ENCODE data around the gene STK32A. TPM values are rescaled to one million over a fixed set of nuclear protein-coding genes. Genes with fewer than 3 reads are reported as not detected.

STK32A gene
- total and polyA plus RNA-seq, 8 donors: 2.3 to 22.5 (median 5.2) TPM

DNA sequence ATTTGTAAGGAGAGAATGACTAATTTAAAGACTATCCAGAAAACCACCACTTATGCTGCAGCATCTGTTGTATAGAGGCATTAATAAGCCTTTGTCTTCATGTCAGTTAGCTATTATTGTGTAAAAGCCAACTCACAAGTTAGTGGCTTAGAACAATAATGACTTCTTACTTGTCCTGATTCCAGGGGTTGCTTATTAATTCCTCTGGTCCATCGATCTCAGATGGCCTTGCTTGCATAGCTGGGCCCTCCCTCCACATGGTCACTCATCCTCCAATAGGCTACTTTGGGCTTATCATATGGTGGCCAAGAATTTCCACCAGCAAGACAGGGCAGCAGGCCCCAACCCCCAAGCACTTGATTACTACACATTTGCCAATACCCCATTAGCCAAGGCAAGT lies 44.5 kb upstream of the STK32A start:
- ATAC-seq: no peak
- H3K27me3 ChIP-seq: peaks cover 0 to 5% of the 10 kb centered on the region in 2 donors
- H3K9me3 ChIP-seq: no peaks in the 10 kb centered on the region
- intact Hi-C loops (cut with DNase I): no loop called here
- no peaks in the 10 kb centered on the region for H3K4me1 ChIP-seq
- TF ChIP-seq, protein P1, sequence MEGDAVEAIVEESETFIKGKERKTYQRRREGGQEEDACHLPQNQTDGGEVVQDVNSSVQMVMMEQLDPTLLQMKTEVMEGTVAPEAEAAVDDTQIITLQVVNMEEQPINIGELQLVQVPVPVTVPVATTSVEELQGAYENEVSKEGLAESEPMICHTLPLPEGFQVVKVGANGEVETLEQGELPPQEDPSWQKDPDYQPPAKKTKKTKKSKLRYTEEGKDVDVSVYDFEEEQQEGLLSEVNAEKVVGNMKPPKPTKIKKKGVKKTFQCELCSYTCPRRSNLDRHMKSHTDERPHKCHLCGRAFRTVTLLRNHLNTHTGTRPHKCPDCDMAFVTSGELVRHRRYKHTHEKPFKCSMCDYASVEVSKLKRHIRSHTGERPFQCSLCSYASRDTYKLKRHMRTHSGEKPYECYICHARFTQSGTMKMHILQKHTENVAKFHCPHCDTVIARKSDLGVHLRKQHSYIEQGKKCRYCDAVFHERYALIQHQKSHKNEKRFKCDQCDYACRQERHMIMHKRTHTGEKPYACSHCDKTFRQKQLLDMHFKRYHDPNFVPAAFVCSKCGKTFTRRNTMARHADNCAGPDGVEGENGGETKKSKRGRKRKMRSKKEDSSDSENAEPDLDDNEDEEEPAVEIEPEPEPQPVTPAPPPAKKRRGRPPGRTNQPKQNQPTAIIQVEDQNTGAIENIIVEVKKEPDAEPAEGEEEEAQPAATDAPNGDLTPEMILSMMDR (IDR thresholded peaks at IDR 0.05): no peak
- no peaks in the 10 kb centered on the region for H3K36me3 ChIP-seq
- H3K4me3 ChIP-seq: no peak overlapping the region
- DNase-seq: no peak
- H3K27ac ChIP-seq: no peak overlapping the region

DNA sequence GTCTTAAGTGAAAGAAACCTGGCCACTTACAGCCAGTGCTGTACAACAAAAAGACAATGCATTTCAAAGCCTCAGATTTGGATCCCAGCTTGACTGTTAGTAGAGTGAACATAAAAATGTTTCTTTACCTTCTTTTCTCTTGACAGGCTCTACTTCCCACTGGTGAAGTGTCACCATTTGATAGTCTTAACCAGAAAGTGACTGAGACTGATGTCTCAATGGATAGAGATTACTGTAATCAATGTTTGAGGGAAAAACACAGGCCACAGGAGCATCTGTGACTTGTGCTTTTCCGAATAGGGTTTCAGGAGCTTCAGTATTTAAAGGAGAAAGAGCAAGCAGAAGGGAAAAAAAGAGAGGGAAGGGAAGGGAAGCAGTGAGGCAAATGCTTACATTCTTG lies 41.7 kb upstream of the STK32A start:
- no peak for DNase-seq
- no peaks in the 10 kb centered on the region for H3K36me3 ChIP-seq
- no peaks in the 10 kb centered on the region for H3K4me1 ChIP-seq
- TF ChIP-seq, protein P1 (IDR thresholded peaks at IDR 0.05): no peak
- no peaks in the 10 kb centered on the region for H3K9me3 ChIP-seq
- no peak overlapping the region for H3K4me3 ChIP-seq
- no peak for ATAC-seq
- no peak overlapping the region for H3K27ac ChIP-seq
- H3K27me3 ChIP-seq: peaks cover 0 to 5% of the 10 kb centered on the region in 2 donors
- intact Hi-C loops (cut with DNase I): no loop called here

DNA sequence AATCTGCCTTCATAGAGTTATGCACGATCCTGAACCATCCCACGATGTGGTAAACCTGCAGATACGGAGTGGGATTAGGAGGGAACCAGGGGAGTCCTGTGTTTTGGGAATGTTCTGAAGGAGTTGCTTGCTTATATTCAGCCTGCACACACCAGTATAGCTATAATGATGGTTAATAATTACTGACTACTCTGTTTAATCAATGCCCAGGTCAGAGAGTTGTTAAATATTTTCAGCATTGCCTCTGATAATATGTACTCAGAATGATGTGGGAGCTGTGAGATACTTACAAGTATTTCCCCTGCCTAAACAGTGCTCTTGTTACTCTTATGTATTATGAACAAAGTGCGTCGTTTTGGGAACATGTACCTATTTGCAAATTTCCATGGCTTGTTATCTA lies 34.8 kb upstream of the STK32A start:
- H3K4me3 ChIP-seq: no peak overlapping the region
- no peaks in the 10 kb centered on the region for H3K36me3 ChIP-seq
- DNase-seq (no peak), ATAC-seq (no peak)
- no peaks in the 10 kb centered on the region for H3K4me1 ChIP-seq
- intact Hi-C loops (cut with DNase I): no loop called here
- TF ChIP-seq, protein P1 (IDR thresholded peaks at IDR 0.05): no peak
- peaks cover 0 to 4% of the 10 kb centered on the region in 2 donors for H3K9me3 ChIP-seq
- H3K27me3 ChIP-seq: no peaks in the 10 kb centered on the region
- no peak overlapping the region for H3K27ac ChIP-seq

DNA sequence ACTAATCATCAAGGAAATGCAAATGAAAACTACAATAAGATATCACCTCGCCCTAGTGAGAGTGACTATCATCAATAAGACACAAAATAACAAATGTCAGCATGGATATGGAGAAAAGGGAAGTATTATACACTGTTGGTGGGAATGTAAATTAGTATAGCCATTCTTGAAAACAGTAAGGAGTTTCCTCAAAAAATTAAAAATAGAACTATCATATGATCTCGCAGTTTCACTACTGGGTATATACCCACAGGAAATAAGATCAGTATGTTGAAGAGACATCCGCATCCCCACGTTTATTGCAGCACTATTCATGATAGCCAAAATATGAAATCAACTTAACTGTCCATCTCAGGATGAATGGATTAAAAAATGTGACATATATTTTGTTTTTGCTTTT lies 31.6 kb upstream of the STK32A start:
- Histone ChIP-seq H3K27me3 (no peaks in the 10 kb centered on the region), H3K27ac (no peak overlapping the region), H3K4me3 (no peak overlapping the region), H3K4me1 (no peaks in the 10 kb centered on the region), H3K36me3 (no peaks in the 10 kb centered on the region), H3K9me3 (peaks cover 0 to 4% of the 10 kb centered on the region in 2 donors)
- DNase-seq (no peak), ATAC-seq (no peak)
- TF ChIP-seq, protein P1 (IDR thresholded peaks at IDR 0.05): no peak
- intact Hi-C loops (cut with DNase I): no loop called here

DNA sequence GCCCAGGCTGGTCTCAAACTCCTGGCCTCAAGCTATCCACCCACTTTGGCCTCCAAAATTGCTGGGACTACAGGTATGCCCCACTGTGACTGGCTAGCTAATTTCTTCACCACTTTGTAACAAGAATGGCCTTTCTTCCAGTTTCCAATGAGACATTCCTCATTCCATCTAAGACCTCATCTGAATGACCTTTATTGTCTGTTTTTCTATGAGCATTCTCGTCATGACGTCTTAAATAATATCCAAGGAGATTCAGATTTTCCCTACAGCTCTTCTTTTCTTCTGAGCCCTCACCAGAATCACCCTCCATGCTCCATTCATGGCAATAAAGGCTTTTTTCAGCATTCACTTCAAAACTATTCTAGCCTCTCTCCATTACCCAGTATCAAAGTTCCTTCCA lies 30.2 kb upstream of the STK32A start:
- no peak overlapping the region for H3K4me3 ChIP-seq
- no peak for DNase-seq
- intact Hi-C loops (cut with DNase I): no loop called here

More for the DNA sequence above, 30.2 kb upstream of the STK32A start:
- H3K27me3 ChIP-seq: no peaks in the 10 kb centered on the region
- H3K9me3 ChIP-seq: peaks cover 0 to 4% of the 10 kb centered on the region in 2 donors
- no peak overlapping the region for H3K27ac ChIP-seq
- no peaks in the 10 kb centered on the region for H3K36me3 ChIP-seq
- no peak for ATAC-seq
- H3K4me1 ChIP-seq: no peaks in the 10 kb centered on the region
- TF ChIP-seq, protein P1 (IDR thresholded peaks at IDR 0.05): no peak
